MM.1S (cell line): ENCODE results near the gene ZFP64.

Experiments
- DNase-seq: peaks from one replicate; pipeline ENCODE4 v3.0.0-alpha.2; 2015
- H2AFZ ChIP-seq: fragments of 300-600 bp; sonication (generic); 2 replicates; pipeline ENCODE4 v1.6.0; 2016; ENCODE audit warnings: antibody characterized with exemption, low read length
- H3F3A ChIP-seq: fragments of 300-600 bp; sonication (generic); 2 replicates; pipeline ENCODE4 v1.6.1; 2016; ENCODE audit warnings: mild to moderate bottlenecking, antibody characterized with exemption, low read length, moderate library complexity, mixed read lengths; ENCODE audit not compliant: insufficient read depth
- H3K27ac ChIP-seq: fragments of 300-600 bp; sonication (generic); 2 replicates; pipeline ENCODE4 v1.5.1; 2016; ENCODE audit warnings: mild to moderate bottlenecking, low read length
- H3K27me3 ChIP-seq: fragments of 300-600 bp; sonication (generic); replicated peaks from 2 replicates; pipeline ENCODE4 v1.6.0; 2016; ENCODE audit warnings: low read length; ENCODE audit not compliant: insufficient read depth
- H3K36me3 ChIP-seq: fragments of 300-600 bp; sonication (generic); replicated peaks from 2 replicates; pipeline ENCODE4 v1.6.1; 2016; ENCODE audit warnings: mild to moderate bottlenecking, low read length, mixed read lengths; ENCODE audit not compliant: insufficient read depth
- H3K4me1 ChIP-seq: fragments of 300-600 bp; sonication (generic); 2 replicates; pipeline ENCODE4 v1.6.1; 2016; ENCODE audit warnings: low read length, mixed read lengths
- H3K4me2 ChIP-seq: fragments of 300-600 bp; sonication (generic); 2 replicates; pipeline ENCODE4 v1.6.0; 2016; ENCODE audit warnings: low read depth, low read length
- H3K4me3 ChIP-seq: fragments of 300-600 bp; sonication (generic); 2 replicates; pipeline ENCODE4 v1.5.1; 2016; ENCODE audit warnings: low read length, mixed read lengths
- H3K79me2 ChIP-seq: fragments of 300-600 bp; sonication (generic); 2 replicates; pipeline ENCODE4 v1.6.1; 2016; ENCODE audit warnings: mixed run types, low read length, mixed read lengths
- H3K9ac ChIP-seq: fragments of 300-600 bp; sonication (generic); 2 replicates; pipeline ENCODE4 v1.6.1; 2016; ENCODE audit warnings: low read length, mixed read lengths
- H3K9me2 ChIP-seq: fragments of 300-600 bp; sonication (generic); replicated peaks from 2 replicates; pipeline ENCODE4 v1.6.1; 2016; ENCODE audit warnings: mild to moderate bottlenecking, low read length, mixed read lengths; ENCODE audit not compliant: insufficient read depth
- H3K9me3 ChIP-seq: fragments of 300-600 bp; sonication (generic); replicated peaks from 2 replicates; pipeline ENCODE4 v1.6.1; 2016; ENCODE audit warnings: mild to moderate bottlenecking, low read length, mixed read lengths; ENCODE audit not compliant: insufficient read depth
- H4K20me1 ChIP-seq: fragments of 300-600 bp; sonication (generic); 2 replicates; pipeline ENCODE4 v1.6.1; 2016; ENCODE audit warnings: mild to moderate bottlenecking, low read length, moderate library complexity, mixed read lengths; ENCODE audit not compliant: insufficient read depth
- CTCF ChIP-seq: fragments of 300-600 bp; sonication (generic); IDR thresholded peaks from 2 replicates; pipeline ENCODE4 v1.5.1; 2016; ENCODE audit warnings: antibody characterized with exemption, low read length, mixed read lengths
- EZH2 ChIP-seq: fragments of 300-600 bp; sonication (generic); optimal IDR thresholded peaks from 2 replicates; pipeline ENCODE3; 2017; ENCODE audit warnings: low read depth, mild to moderate bottlenecking, antibody characterized with exemption, low read length, mixed read lengths
- EZH2phosphoT487 ChIP-seq: fragments of 300-600 bp; sonication (generic); IDR thresholded peaks from 2 replicates; pipeline ENCODE4 v1.6.1; 2018; ENCODE audit warnings: antibody characterized with exemption, low read length

Gene ZFP64

GRCh38 chr20:52180180-52180840 lies 11.3 kb downstream of the ZFP64 start:
- peak; percentile 22 for DNase-seq
- H3K4me3 ChIP-seq: 0 out of 2 replicates have a peak overlapping the region, but pooled peaks have one; percentile 12
- H3K4me1 ChIP-seq: peaks cover 32% of the 10 kb centered on the region
- H3F3A ChIP-seq: peaks cover 25% of the 10 kb centered on the region
- peak overlapping the region; percentile 46 for H3K4me2 ChIP-seq
- H3K79me2 ChIP-seq: peaks cover 51% of the 10 kb centered on the region
- no peak overlapping the region for H2AFZ ChIP-seq
- TF ChIP-seq EZH2phosphoT487 (no peak), CTCF (no peak), EZH2 (no peak)
- peak overlapping the region; percentile 90 for H3K27ac ChIP-seq
- peaks cover 3% of the 10 kb centered on the region for H3K36me3 ChIP-seq
- H3K9me2 ChIP-seq: no peaks in the 10 kb centered on the region
- no peaks in the 10 kb centered on the region for H3K27me3 ChIP-seq
- no peaks in the 10 kb centered on the region for H4K20me1 ChIP-seq
- no peaks in the 10 kb centered on the region for H3K9me3 ChIP-seq
- peak overlapping the region; percentile 32; the same call in 1 of the 2 replicates for H3K9ac ChIP-seq

GRCh38 chr20:52179331-52180179 lies 12.0 kb downstream of the ZFP64 start:
- H3K9me3 ChIP-seq: no peaks in the 10 kb centered on the region
- H4K20me1 ChIP-seq: no peaks in the 10 kb centered on the region
- H3K4me2 ChIP-seq: peak overlapping the region; percentile 46
- H3K9ac ChIP-seq: peak overlapping the region; percentile 32; the same call in 1 of the 2 replicates
- H2AFZ ChIP-seq: no peak overlapping the region
- no peak for TF ChIP-seq EZH2
- TF ChIP-seq CTCF: no peak
- TF ChIP-seq EZH2phosphoT487: no peak
- H3K27me3 ChIP-seq: no peaks in the 10 kb centered on the region
- H3K79me2 ChIP-seq: peaks cover 56% of the 10 kb centered on the region
- H3K9me2 ChIP-seq: no peaks in the 10 kb centered on the region
- H3K4me1 ChIP-seq: peaks cover 39% of the 10 kb centered on the region
- peak overlapping the region; percentile 12; the same call in 1 of the 2 replicates for H3K4me3 ChIP-seq
- peak overlapping the region; percentile 90 for H3K27ac ChIP-seq
- peaks cover 3% of the 10 kb centered on the region for H3K36me3 ChIP-seq
- peaks cover 29% of the 10 kb centered on the region for H3F3A ChIP-seq
- DNase-seq: peak; percentile 83

- Histone ChIP-seq H2AFZ (no peak overlapping the region), H3K36me3 (peaks cover 3% of the 10 kb centered on the region), H4K20me1 (no peaks in the 10 kb centered on the region), H3K27me3 (no peaks in the 10 kb centered on the region), H3K9me3 (no peaks in the 10 kb centered on the region), H3K4me2 (peak overlapping the region; percentile 46; the same call in 1 of the 2 replicates), H3K4me3 (no peak overlapping the region), H3F3A (peaks cover 34% of the 10 kb centered on the region), H3K9ac (no peak overlapping the region), H3K27ac (peak overlapping the region; percentile 90; the same call in 1 of the 2 replicates), H3K79me2 (peaks cover 57% of the 10 kb centered on the region), H3K4me1 (peaks cover 44% of the 10 kb centered on the region), H3K9me2 (no peaks in the 10 kb centered on the region)
- DNase-seq: no peak
- no peak for TF ChIP-seq EZH2phosphoT487
- no peak for TF ChIP-seq CTCF
- TF ChIP-seq EZH2: no peak
These were observed 12.9 kb downstream of the ZFP64 start for GRCh38 chr20:52178691-52179090.
